K562 (cell line): Measurements from ENCODE around the gene IP6K3. TPM values are rescaled to one million over a fixed set of nuclear protein-coding genes. Genes with fewer than 3 reads are reported as not detected.

Source experiments
- ATAC-seq: fragments of 200-7000 bp; cut with Tn5 transposase; 3 replicates; pipeline ENCODE4 v1.9.1; 2020; ENCODE audit warnings: moderate library complexity
- BruUV-seq: library from RNA; stranded (reverse); fragments of 400-500 nt; replicated peaks from 2 replicates; lab custom pipeline; 2021; lab: Mats Ljungman, UMichigan
- CTCF ChIA-PET: fragments of 300-600 bp; formaldehyde crosslinking; extraction: SDS; loops from one replicate; lab custom pipeline; 2021; ENCODE audit warnings: low intra/inter-chr PET ratio; lab: Yijun Ruan, JAX
- POLR2A ChIA-PET: fragments of 300-600, 350-650 bp; sonication (Branson Sonifier 250); formaldehyde crosslinking; extraction: SDS; loops from one replicate; lab custom pipeline; 2021; ENCODE audit warnings: antibody characterized with exemption, inconsistent platforms; lab: Yijun Ruan, JAX
- DNase-seq, 4 experiments: peaks; one replicate each; pipeline versions ENCODE4 v3.0.0 to v3.0.0-alpha.2; 2011 to 2018; ENCODE audit warnings: low spot score in 3 of 4, mixed read lengths in 3 of 4; ENCODE audit errors: extremely low read depth in 1 of 4
- FAIRE-seq: peaks from 2 replicates; lab custom pipeline; 2011; peaks lifted over from hg19 to GRCh38; lab: Jason Lieb, UNC
- H2AFZ ChIP-seq: 2 replicates; pipeline ENCODE4 v1.6.0; 2011; ENCODE audit warnings: low read depth, low read length, control low read depth, inconsistent platforms
- H3K27ac ChIP-seq: fragments of 200-600 bp; 3 replicates; pipeline ENCODE4 v1.8.0; 2011; ENCODE audit warnings: low read depth, mild to moderate bottlenecking, control low read depth, inconsistent platforms, low read length, moderate library complexity, mixed read lengths; ENCODE audit errors: extremely low read depth
- H3K27me3 ChIP-seq, 2 experiments: fragments of 300-600 bp in 1 of 2; 2 replicates in 1 of 2; 3 replicates in 1 of 2; pipeline versions ENCODE4 v1.6.0 to v1.8.0; 2011; ENCODE audit warnings: inconsistent platforms in 2 of 2, low read length in 2 of 2, mild to moderate bottlenecking in 1 of 2, mixed read lengths in 1 of 2, moderate library complexity in 1 of 2; ENCODE audit not compliant: control insufficient read depth in 2 of 2, insufficient read depth in 2 of 2
- H3K36me3 ChIP-seq: fragments of 300-600 bp; 3 replicates; pipeline ENCODE4 v1.8.0; 2011; ENCODE audit warnings: mild to moderate bottlenecking, low read length, inconsistent platforms; ENCODE audit not compliant: control insufficient read depth, insufficient read depth
- H3K4me1 ChIP-seq, 2 experiments: fragments of 200-600 bp in 1 of 2; replicated peaks in 1 of 2; 2 replicates in 1 of 2; 3 replicates in 1 of 2; pipeline versions ENCODE4 v1.5.1 to v1.8.0; 2011; ENCODE audit warnings: inconsistent platforms in 2 of 2, low read length in 2 of 2, mild to moderate bottlenecking in 1 of 2, mixed read lengths in 1 of 2, moderate library complexity in 1 of 2; ENCODE audit not compliant: control insufficient read depth in 2 of 2, insufficient read depth in 2 of 2
- H3K4me2 ChIP-seq: 2 replicates; pipeline ENCODE4 v1.6.1; 2011; ENCODE audit warnings: low read length, control low read depth, inconsistent platforms, mixed read lengths; ENCODE audit not compliant: insufficient read depth
- H3K4me3 ChIP-seq: fragments of 200-600 bp; sonication (generic), shearing (Covaris generic); 2 replicates; pipeline ENCODE4 v1.5.1; 2016; ENCODE audit warnings: control low read depth, inconsistent platforms
- H3K79me2 ChIP-seq: fragments of 200-600 bp; 3 replicates; pipeline ENCODE4 v1.8.0; 2011; ENCODE audit warnings: low read length, inconsistent platforms; ENCODE audit not compliant: control insufficient read depth, insufficient read depth
- H3K9ac ChIP-seq, 2 experiments: 2 replicates each; pipeline versions ENCODE4 v1.6.0 to v1.6.1; 2011; ENCODE audit warnings: low read depth in 2 of 2, low read length in 2 of 2, control low read depth in 1 of 2, inconsistent platforms in 1 of 2, mild to moderate bottlenecking in 1 of 2, mixed read lengths in 1 of 2; ENCODE audit not compliant: insufficient read depth in 1 of 2
- H3K9me1 ChIP-seq: one replicate; pipeline ENCODE4 v1.6.0; 2011; ENCODE audit warnings: inconsistent platforms, mild to moderate bottlenecking, low read length, moderate library complexity; ENCODE audit not compliant: control insufficient read depth, insufficient read depth
- H3K9me3 ChIP-seq: replicated peaks from 2 replicates; pipeline ENCODE4 v1.5.1; 2011; ENCODE audit warnings: low read depth, low read length, inconsistent platforms; ENCODE audit not compliant: control insufficient read depth, insufficient read depth
- H4K20me1 ChIP-seq: replicated peaks from 2 replicates; pipeline ENCODE4 v1.6.1; 2011; ENCODE audit warnings: low read length, inconsistent platforms, mixed read lengths; ENCODE audit not compliant: control insufficient read depth, insufficient read depth
- CEBPB ChIP-seq: fragments of 450-650 bp; IDR thresholded peaks from 2 replicates; pipeline ENCODE4 v1.6.1; 2016; ENCODE audit warnings: missing genetic modification characterization, missing compliant biosample characterization
- MTA1 ChIP-seq: fragments of 450-650 bp; IDR thresholded peaks from 2 replicates; pipeline ENCODE4 v1.6.1; 2017; ENCODE audit warnings: borderline replicate concordance
- POLR2G ChIP-seq: fragments of 200-400 bp; formaldehyde crosslinking; IDR thresholded peaks from 2 replicates; pipeline ENCODE4 v1.6.1; 2017; ENCODE audit warnings: low read depth, mild to moderate bottlenecking, antibody characterized with exemption, low read length, moderate library complexity
- SMARCA5 ChIP-seq: fragments of 450-650 bp; IDR thresholded peaks from 2 replicates; pipeline ENCODE4 v1.6.1; 2016
- SP1 ChIP-seq: sonication (generic); formaldehyde crosslinking; IDR thresholded peaks from 2 replicates; pipeline ENCODE4 v1.8.1; 2022; ENCODE audit warnings: mild to moderate bottlenecking, missing genetic modification reagents
- TFE3 ChIP-seq: fragments of 450-650 bp; formaldehyde crosslinking; IDR thresholded peaks from 2 replicates; pipeline ENCODE4 v1.4.0; 2020; ENCODE audit warnings: mild to moderate bottlenecking, mixed read lengths
- XRCC5 ChIP-seq: fragments of 200-400 bp; formaldehyde crosslinking; IDR thresholded peaks from 2 replicates; pipeline ENCODE4 v1.6.1; 2017; ENCODE audit warnings: low read depth, mild to moderate bottlenecking, low read length
- ZBTB12 ChIP-seq: fragments of 250-450 bp; sonication (Bioruptor Pico); IDR thresholded peaks from 2 replicates; pipeline ENCODE4 v1.4.0; 2020
- ZBTB5 ChIP-seq: fragments of 450-650 bp; IDR thresholded peaks from 2 replicates; pipeline ENCODE4 v1.6.1; 2017; ENCODE audit warnings: antibody characterized with exemption
- ZNF668 ChIP-seq: fragments of 250-450 bp; sonication (Bioruptor Pico); IDR thresholded peaks from 2 replicates; pipeline ENCODE4 v1.8.0; 2022; ENCODE audit warnings: mild to moderate bottlenecking, inconsistent platforms
- ZNF77 ChIP-seq: fragments of 250-450 bp; sonication (Bioruptor Pico); IDR thresholded peaks from 2 replicates; pipeline ENCODE4 v1.5.0; 2020
- WGBS: fragments of 100-300 bp; shearing (Covaris generic); methylation state at CpG from one replicate; pipeline ENCODE4 v1.1.6; 2016; ENCODE audit warnings: low coverage, mixed read lengths; ENCODE audit not compliant: insufficient coverage; ENCODE audit errors: missing lambda C conversion rate; 5-methylcytosine and 5-hydroxymethylcytosine counted together
- in situ Hi-C: fragments of 300-500 bp; cut with MboI; formaldehyde crosslinking; loops from 4 replicates; pipeline ENCODE4 v1.15.0; 2018; ENCODE audit warnings: inconsistent platforms, mixed read lengths
- intact Hi-C: fragments of 100-400 bp; cut with micrococcal nuclease; formaldehyde crosslinking; loops from 2 replicates; pipeline ENCODE4 v1.14.2; 2022
- polyA plus RNA-seq, 8 experiments: library from polyadenylated mRNA; depleted of rRNA in 4 of 8; stranded (reverse) in 5 of 8; unstranded in 3 of 8; fragments of >200 nt; fragmentation: Nextera tagmentation in 2 of 8; fragmentation: Illumina TruSeq in 1 of 8; extraction: Ambion mirVana in 2 of 8; extraction: Trizol in 1 of 8; gene quantifications; 2 replicates each; pipeline versions ENCODE4 v1.2.1 to v1.2.3, GENCODE V29; 2011 to 2014; ENCODE audit warnings: inconsistent platforms in 1 of 8, missing spikeins in 1 of 8
- total RNA-seq, 7 experiments: library from RNA; depleted of rRNA in 6 of 7; stranded (reverse); fragments of >200 nt in 6 of 7; fragmentation: Illumina TruSeq in 2 of 7; extraction: Trizol in 2 of 7; gene quantifications; 2 replicates each; pipeline versions ENCODE4 v1.2.1 to v1.2.3, GENCODE V29; 2011 to 2021; ENCODE audit warnings: low replicate concordance in 1 of 7

Gene IP6K3
- total and polyA plus RNA-seq, 9 of the 15 experiments (the other 6 are each of a cell fraction or from before 2014, with no cell fraction given) = not detected

- Histone ChIP-seq H3K9me1 (no peaks in the 10 kb centered on the region), H3K79me2 (no peaks in the 10 kb centered on the region), H3K27ac (no peak overlapping the region), H3K9ac (no peak overlapping the region), H3K9me3 (no peaks in the 10 kb centered on the region), H3K4me2 (no peak overlapping the region), H3K27me3 (peaks cover 56 to 78% of the 10 kb centered on the region in 2 experiments), H2AFZ (no peak overlapping the region), H3K4me3 (no peak overlapping the region), H4K20me1 (no peaks in the 10 kb centered on the region), H3K36me3 (no peaks in the 10 kb centered on the region), H3K4me1 (no peaks in the 10 kb centered on the region; a peak in 1 of 5 replicates)
- no TSS peak for BruUV-seq
- FAIRE-seq (no peak), ATAC-seq (no peak), DNase-seq (no peak)
- 0% methylated on average over 5 of the region's 5 CpGs for WGBS
- CTCF ChIA-PET = no interaction called here
- in situ Hi-C loops = no loop called here
- intact Hi-C loops = no loop called here
- TF ChIP-seq MTA1 (no peak), ZNF77 (CRISPR knock-in tag) (no peak), CEBPB (tag) (no peak), SMARCA5 (no peak), POLR2G (no peak)
- POLR2A ChIA-PET = interaction anchor here (0.8 to 3.5 kb wide), 2 partner anchors 10 to 21 kb away, joined by 4 to 14 read pairs; partner anchors contain the start of gene UQCC2
These were observed 25.2 kb downstream of the IP6K3 start for GRCh38 chr6:33721508-33721907.

GRCh38 chr6:33720998-33721397 is 25.7 kb downstream of the IP6K3 start:
- Histone ChIP-seq H3K36me3 (no peaks in the 10 kb centered on the region), H3K27ac (no peak overlapping the region), H3K27me3 (peaks cover 53 to 78% of the 10 kb centered on the region in 2 experiments), H3K4me2 (no peak overlapping the region), H3K4me1 (no peaks in the 10 kb centered on the region; a peak in 1 of 5 replicates), H3K9ac (no peak overlapping the region), H3K9me3 (no peaks in the 10 kb centered on the region), H2AFZ (no peak overlapping the region), H3K4me3 (no peak overlapping the region), H3K9me1 (no peaks in the 10 kb centered on the region), H3K79me2 (no peaks in the 10 kb centered on the region), H4K20me1 (no peaks in the 10 kb centered on the region)
- FAIRE-seq (no peak), ATAC-seq (no peak), DNase-seq (no peak)
- ChIA-PET CTCF (no interaction called here), POLR2A (no interaction called here)
- in situ Hi-C loops (no loop called here), intact Hi-C loops (no loop called here)
- TF ChIP-seq ZBTB5 (no peak), TFE3 (CRISPR knock-in tag) (no peak), XRCC5 (no peak), ZNF668 (CRISPR knock-in tag) (no peak), ZBTB12 (CRISPR knock-in tag) (no peak), SP1 (CRISPR knock-in tag) (no peak)
- 6% methylated on average over 1 of the region's 1 CpG for WGBS
- BruUV-seq = no TSS peak
